Caco-2 (cell line): ENCODE data around the gene ATXN3. TPM values are rescaled to one million over a fixed set of nuclear protein-coding genes. Genes with fewer than 3 reads are reported as not detected.
"Not testable (repeated sequence)": the region's sequence is repeated elsewhere in the genome, so short reads cannot be mapped to it uniquely, and the experiment has no call there.

Source experiments
- BruUV-seq: library from RNA; stranded (reverse); fragments of 400-500 nt; replicated peaks from 2 replicates; lab custom pipeline; 2021; lab: Mats Ljungman, UMichigan
- CTCF ChIA-PET: fragments of 300-600 bp; sonication (Branson Sonifier 250); formaldehyde crosslinking; loops from one replicate; lab custom pipeline; 2022; ENCODE audit warnings: antibody characterized with exemption; lab: Charles Lee
- POLR2A ChIA-PET: fragments of 300-600 bp; sonication (Branson Sonifier 250); formaldehyde crosslinking; loops from one replicate; lab custom pipeline; 2022; ENCODE audit warnings: antibody characterized with exemption; lab: Charles Lee
- DNase-seq, 2 experiments: peaks; one replicate each; pipeline versions ENCODE4 v3.0.0 to v3.0.0-alpha.2; 2020 to 2022
- H3K27me3 ChIP-seq: replicated peaks from 2 replicates; pipeline ENCODE4 v1.6.0; 2011; ENCODE audit warnings: low read length; ENCODE audit not compliant: control insufficient read depth, insufficient read depth
- H3K36me3 ChIP-seq: 2 replicates; pipeline ENCODE4 v1.5.1; 2011; ENCODE audit warnings: low read length; ENCODE audit not compliant: control insufficient read depth, insufficient read depth
- H3K4me1 ChIP-seq: fragments of 250-450 bp; sonication (Bioruptor Pico); 2 replicates; pipeline ENCODE4 v1.5.1; 2020; ENCODE audit warnings: mild to moderate bottlenecking
- H3K4me3 ChIP-seq: 2 replicates; pipeline ENCODE4 v1.5.1; 2011; ENCODE audit warnings: low read depth, mild to moderate bottlenecking, control low read depth, low read length
- H3K9me3 ChIP-seq: fragments of 250-450 bp; sonication (Bioruptor Pico); 2 replicates; pipeline ENCODE4 v1.5.1; 2020; ENCODE audit warnings: mild to moderate bottlenecking, moderate library complexity
- H3K27ac Mint-ChIP-seq: one replicate; pipeline ENCODE4 v1.8.0; 2022; ENCODE audit warnings: mixed read lengths; ENCODE audit not compliant: unreplicated experiment
- H3K27me3 Mint-ChIP-seq: one replicate; pipeline ENCODE4 v1.8.0; 2022; ENCODE audit warnings: mixed read lengths; ENCODE audit not compliant: insufficient read depth, unreplicated experiment
- H3K36me3 Mint-ChIP-seq: one replicate; pipeline ENCODE4 v1.8.0; 2022; ENCODE audit warnings: mild to moderate bottlenecking, mixed read lengths; ENCODE audit not compliant: insufficient read depth, unreplicated experiment
- H3K4me1 Mint-ChIP-seq: one replicate; pipeline ENCODE4 v1.8.0; 2022; ENCODE audit warnings: low read depth, mixed read lengths; ENCODE audit not compliant: unreplicated experiment
- H3K4me3 Mint-ChIP-seq: one replicate; pipeline ENCODE4 v1.8.0; 2022; ENCODE audit warnings: mild to moderate bottlenecking, moderate library complexity, mixed read lengths; ENCODE audit not compliant: unreplicated experiment
- H3K9me3 Mint-ChIP-seq: one replicate; pipeline ENCODE4 v1.8.0; 2022; ENCODE audit warnings: mixed read lengths; ENCODE audit not compliant: unreplicated experiment
- intact Hi-C: fragments of 100-400 bp; cut with micrococcal nuclease; formaldehyde crosslinking; loops from one replicate; pipeline ENCODE4 v1.10.0; 2022; ENCODE audit not compliant: unreplicated experiment
- total RNA-seq: library from RNA; stranded (reverse); gene quantifications from 2 replicates; pipeline ENCODE4 v1.2.3, GENCODE V29; 2022
- TF ChIP-seq, protein P1 (sequence below), 2 experiments: fragments of 200-600 bp in 1 of 2; IDR thresholded peaks; 1 replicate in 1 of 2; 2 replicates in 1 of 2; pipeline versions ENCODE4 v1.5.1 to v1.8.0; 2011 to 2022; ENCODE audit warnings: antibody characterized with exemption in 1 of 2, control low read depth in 1 of 2, inconsistent platforms in 1 of 2, low read depth in 1 of 2, low read length in 1 of 2, mild to moderate bottlenecking in 1 of 2, moderate library complexity in 1 of 2; ENCODE audit not compliant: insufficient read depth in 1 of 2, severe bottlenecking in 1 of 2, unreplicated experiment in 1 of 2

Gene ATXN3
- total RNA-seq, 1 experiment from 2014 or later: 29.3 TPM

DNA sequence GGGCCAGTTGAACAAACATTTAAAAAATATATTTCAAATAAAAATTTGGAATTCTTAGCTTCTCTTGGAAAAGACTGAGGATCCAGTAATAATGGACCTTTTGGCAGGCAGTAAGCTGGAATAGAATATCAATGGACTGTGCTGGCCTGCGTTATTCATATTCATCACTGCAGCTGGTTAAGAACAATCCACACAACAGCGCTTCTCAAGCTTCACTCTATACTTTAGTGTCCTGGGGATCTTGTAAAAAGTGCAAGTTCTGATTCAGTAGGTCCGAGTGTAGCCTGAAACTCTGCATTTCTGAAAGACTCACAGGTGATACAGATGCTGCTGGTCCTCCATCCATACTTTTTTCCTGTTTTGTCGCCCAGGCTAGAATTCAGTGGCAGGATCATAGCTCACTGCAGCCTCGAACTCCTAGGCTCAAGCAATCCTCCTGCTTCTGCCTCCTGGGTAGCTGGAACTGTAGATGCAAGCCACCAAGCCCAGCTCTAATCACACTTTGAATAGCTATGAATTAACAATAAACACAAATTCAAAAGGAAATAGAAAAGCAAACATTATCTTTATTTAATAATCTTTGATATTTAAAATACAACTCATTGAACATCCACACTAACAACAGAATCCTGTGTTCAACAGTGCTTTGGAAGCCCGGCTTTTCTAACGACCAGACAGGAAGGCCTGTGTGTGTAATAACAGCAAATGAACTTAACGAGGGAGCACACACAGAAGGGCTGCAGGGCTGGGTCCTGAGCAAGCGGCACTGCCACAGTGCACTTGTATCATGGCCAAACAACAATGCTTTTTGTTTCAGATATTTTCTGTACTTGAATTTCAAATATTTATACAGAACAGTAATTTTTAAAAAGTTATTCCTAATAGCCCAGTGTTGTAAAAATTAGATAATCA, 48.1 kb downstream of the ATXN3 start:
- no TSS peak for BruUV-seq
- POLR2A ChIA-PET: no interaction called here

DNA sequence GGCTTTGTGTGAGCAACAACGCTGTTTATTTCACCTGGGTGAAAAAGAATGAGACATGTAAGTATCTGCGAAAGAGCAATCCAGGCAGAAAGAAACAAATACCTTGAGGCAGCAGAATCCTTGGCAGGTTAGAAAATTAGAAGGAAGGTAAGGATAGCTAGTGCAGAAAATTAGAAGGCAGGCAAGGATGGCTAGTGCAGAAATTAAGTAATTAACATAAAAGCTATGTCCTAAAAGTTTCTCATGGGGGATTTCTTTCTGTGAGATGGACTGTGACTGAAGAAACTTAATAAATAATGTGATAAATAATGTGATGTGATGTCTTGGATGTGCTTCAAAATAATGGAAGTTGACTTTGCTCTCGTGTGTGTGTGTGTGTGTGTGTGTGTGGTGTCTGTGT, 56.6 kb downstream of the ATXN3 start:
- POLR2A ChIA-PET: no interaction called here
- Histone ChIP-seq H3K36me3 (no peaks in the 10 kb centered on the region), H3K4me1 (no peaks in the 10 kb centered on the region), H3K4me3 (no peak overlapping the region), H3K27me3 (no peaks in the 10 kb centered on the region), H3K9me3 (no peaks in the 10 kb centered on the region; the same call in 1 of the 2 replicates)
- Mint-ChIP-seq H3K27me3 (no peaks in the 10 kb centered on the region), H3K27ac (no peak overlapping the region), H3K4me3 (no peak overlapping the region), H3K9me3 (peaks cover 20% of the 10 kb centered on the region), H3K36me3 (no peaks in the 10 kb centered on the region), H3K4me1 (no peaks in the 10 kb centered on the region)
- CTCF ChIA-PET: interaction anchor here (0.7 kb wide), 1 partner anchor 459 kb away, joined by 3 read pairs; no protein-coding TSS in a partner anchor
- intact Hi-C loops: no loop called here
- no TSS peak for BruUV-seq
- TF ChIP-seq, protein P1, sequence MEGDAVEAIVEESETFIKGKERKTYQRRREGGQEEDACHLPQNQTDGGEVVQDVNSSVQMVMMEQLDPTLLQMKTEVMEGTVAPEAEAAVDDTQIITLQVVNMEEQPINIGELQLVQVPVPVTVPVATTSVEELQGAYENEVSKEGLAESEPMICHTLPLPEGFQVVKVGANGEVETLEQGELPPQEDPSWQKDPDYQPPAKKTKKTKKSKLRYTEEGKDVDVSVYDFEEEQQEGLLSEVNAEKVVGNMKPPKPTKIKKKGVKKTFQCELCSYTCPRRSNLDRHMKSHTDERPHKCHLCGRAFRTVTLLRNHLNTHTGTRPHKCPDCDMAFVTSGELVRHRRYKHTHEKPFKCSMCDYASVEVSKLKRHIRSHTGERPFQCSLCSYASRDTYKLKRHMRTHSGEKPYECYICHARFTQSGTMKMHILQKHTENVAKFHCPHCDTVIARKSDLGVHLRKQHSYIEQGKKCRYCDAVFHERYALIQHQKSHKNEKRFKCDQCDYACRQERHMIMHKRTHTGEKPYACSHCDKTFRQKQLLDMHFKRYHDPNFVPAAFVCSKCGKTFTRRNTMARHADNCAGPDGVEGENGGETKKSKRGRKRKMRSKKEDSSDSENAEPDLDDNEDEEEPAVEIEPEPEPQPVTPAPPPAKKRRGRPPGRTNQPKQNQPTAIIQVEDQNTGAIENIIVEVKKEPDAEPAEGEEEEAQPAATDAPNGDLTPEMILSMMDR (IDR thresholded peaks at IDR 0.05; ENCODE audit: insufficient read depth in 1 of 2, low read depth in 1 of 2, low read length in 1 of 2, severe bottlenecking in 1 of 2, unreplicated experiment in 1 of 2): no peak
- no peak for DNase-seq

More for the DNA sequence above, 48.1 kb downstream of the ATXN3 start:
- Histone ChIP-seq H3K27me3 (no peaks in the 10 kb centered on the region), H3K4me3 (no peak overlapping the region), H3K9me3 (no peaks in the 10 kb centered on the region), H3K4me1 (no peaks in the 10 kb centered on the region), H3K36me3 (no peaks in the 10 kb centered on the region)
- intact Hi-C loops: no loop called here
- Mint-ChIP-seq H3K36me3 (no peaks in the 10 kb centered on the region), H3K27ac (no peak overlapping the region), H3K9me3 (no peaks in the 10 kb centered on the region), H3K27me3 (no peaks in the 10 kb centered on the region), H3K4me1 (no peaks in the 10 kb centered on the region), H3K4me3 (no peak overlapping the region)
- TF ChIP-seq, protein P1 (IDR thresholded peaks at IDR 0.05; ENCODE audit: insufficient read depth in 1 of 2, low read depth in 1 of 2, low read length in 1 of 2, severe bottlenecking in 1 of 2, unreplicated experiment in 1 of 2): no peak
- DNase-seq: no peak
- CTCF ChIA-PET: no interaction called here

DNA sequence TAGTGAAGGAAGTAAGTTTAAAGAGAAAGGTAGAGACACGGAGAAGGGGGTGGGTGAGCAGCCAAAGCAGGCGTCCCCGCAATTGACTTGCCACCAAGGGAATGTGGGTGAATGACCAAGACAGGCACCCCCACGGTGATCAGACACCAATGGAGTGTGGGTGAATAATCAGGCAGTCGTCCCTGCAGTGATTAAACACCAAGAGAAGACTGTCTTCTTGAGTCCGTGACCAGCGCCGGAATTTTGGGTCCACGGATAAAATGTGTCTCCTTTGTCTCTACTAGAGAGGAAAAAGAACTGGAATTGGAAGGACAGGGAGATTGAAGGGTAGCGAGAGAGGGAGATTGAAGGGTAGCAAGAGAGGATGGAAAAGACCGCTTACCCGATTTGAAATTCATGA, 57.2 kb downstream of the ATXN3 start:
- H3K9me3 ChIP-seq, H3K4me3 Mint-ChIP-seq, H3K4me1 ChIP-seq, DNase-seq, H3K4me3 ChIP-seq, H3K27me3 ChIP-seq, H3K27ac Mint-ChIP-seq, POLR2A ChIA-PET, H3K36me3 ChIP-seq, BruUV-seq, H3K27me3 Mint-ChIP-seq, intact Hi-C loops, H3K36me3 Mint-ChIP-seq, H3K4me1 Mint-ChIP-seq: not testable (repeated sequence)
- H3K9me3 Mint-ChIP-seq: peaks cover 20% of the 10 kb centered on the region
- CTCF ChIA-PET: interaction anchor here (0.7 kb wide), 1 partner anchor 460 kb away, joined by 3 read pairs; no protein-coding TSS in a partner anchor

DNA sequence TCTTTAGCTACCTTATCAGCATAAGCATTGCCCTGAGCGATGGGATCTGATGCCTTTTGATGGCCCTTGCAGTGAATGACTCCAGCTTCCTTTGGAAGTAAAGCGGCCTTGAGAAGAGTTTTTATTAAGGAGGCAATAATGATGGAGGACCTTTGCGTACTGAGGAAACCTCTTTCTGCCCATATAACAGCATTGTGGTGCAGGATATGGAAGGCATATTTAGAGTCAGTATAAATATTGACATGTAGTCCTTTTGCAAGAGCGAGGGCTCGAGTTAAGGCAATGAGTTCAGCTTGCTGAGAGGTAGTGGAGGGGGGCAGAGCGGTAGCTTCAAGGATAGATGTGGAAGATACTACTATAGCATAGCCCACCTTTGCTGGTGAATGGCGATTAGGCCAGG, 60.5 kb downstream of the ATXN3 start:
- H3K4me3 ChIP-seq, H3K9me3 ChIP-seq, intact Hi-C loops, H3K4me1 ChIP-seq, H3K27me3 ChIP-seq, POLR2A ChIA-PET, H3K4me1 Mint-ChIP-seq, H3K4me3 Mint-ChIP-seq, H3K36me3 Mint-ChIP-seq, H3K36me3 ChIP-seq, BruUV-seq, H3K27me3 Mint-ChIP-seq, CTCF ChIA-PET, H3K27ac Mint-ChIP-seq: not testable (repeated sequence)
- DNase-seq: peak in 1 of 2 experiments; percentile 12
- H3K9me3 Mint-ChIP-seq: peaks cover 20% of the 10 kb centered on the region

DNA sequence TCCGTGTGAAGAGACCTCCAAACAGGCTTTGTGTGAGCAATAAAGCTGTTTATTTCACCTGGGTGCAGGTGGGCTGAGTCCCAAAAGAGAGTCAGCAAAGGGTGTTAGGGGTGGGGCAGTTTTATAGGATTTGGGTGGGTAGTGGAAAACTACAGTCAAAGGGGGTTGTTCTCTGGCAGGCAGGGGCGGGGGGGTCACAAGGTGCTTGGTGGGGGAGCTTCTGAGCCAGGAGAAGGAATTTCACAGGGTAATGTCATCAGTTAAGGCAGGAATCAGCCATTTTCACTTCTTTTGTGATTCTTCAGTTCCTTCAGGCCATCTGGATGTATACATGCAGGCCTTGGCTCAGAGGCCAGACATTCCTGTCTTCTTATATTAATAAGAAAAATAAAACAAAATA, 64.6 kb downstream of the ATXN3 start:
- BruUV-seq, H3K27ac Mint-ChIP-seq, intact Hi-C loops, H3K36me3 ChIP-seq, H3K27me3 Mint-ChIP-seq, H3K9me3 ChIP-seq, H3K27me3 ChIP-seq, CTCF ChIA-PET, H3K9me3 Mint-ChIP-seq, H3K4me3 ChIP-seq, DNase-seq, H3K4me3 Mint-ChIP-seq, POLR2A ChIA-PET, H3K4me1 ChIP-seq: not testable (repeated sequence)
- H3K36me3 Mint-ChIP-seq: peaks cover 16% of the 10 kb centered on the region
- H3K4me1 Mint-ChIP-seq: peaks cover 13% of the 10 kb centered on the region
